ENCODE measurements around the gene LIMS2.

DNA sequence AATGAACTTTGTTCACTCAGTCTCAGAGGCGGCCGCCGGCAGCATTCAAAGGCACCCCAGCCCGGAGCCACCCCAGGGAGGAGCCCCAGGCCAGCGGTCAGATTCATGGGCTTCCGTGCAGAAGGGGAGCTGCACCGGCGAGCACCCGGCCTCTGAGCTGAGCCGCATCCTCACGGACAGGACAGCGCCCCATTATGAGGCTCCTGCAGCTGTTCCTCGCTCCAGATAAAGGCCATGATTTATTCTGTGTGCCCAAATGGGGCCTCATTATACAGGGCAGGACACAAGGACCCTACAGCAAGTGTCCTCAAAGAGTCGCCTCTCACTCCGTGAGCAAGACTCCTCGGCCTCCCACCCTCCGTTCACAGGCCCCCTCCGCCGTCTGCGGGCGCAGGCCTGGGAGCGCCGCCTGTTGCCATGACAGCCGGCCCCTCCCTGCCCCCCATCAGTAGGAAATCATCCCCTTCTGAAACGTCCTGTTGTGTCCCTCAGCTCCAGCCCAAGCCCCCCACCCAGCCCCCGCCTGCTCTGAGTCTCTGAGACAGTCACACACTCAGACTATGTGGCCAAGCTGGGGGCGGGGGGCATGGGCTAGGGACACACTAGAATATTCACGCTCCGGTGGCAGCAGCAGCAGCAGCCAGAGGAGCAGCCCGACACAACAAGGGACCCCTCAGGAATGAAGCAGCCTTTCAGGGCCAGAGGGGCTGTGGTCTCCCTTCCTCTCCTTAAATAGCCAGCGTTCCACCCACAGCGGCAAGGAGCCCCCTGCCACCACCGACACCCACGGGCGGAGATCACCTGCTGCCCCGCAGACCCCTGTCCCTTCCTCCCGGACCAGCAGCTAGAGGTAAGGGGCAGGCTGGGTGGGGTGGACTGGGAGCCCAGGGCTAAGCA lies 29.7 kb downstream of the LIMS2 start, which contains the start of gene GPR17:
- no peak for TF ChIP-seq GATA2 (IDR thresholded peaks at IDR 0.05; ENCODE audit: insufficient read depth, insufficient read length, low read depth, low read length)
- no peak for TF ChIP-seq EZH2 (IDR thresholded peaks at IDR 0.05; ENCODE audit: borderline replicate concordance, low read depth, low read length, severe bottlenecking)
- TF ChIP-seq, protein P1, sequence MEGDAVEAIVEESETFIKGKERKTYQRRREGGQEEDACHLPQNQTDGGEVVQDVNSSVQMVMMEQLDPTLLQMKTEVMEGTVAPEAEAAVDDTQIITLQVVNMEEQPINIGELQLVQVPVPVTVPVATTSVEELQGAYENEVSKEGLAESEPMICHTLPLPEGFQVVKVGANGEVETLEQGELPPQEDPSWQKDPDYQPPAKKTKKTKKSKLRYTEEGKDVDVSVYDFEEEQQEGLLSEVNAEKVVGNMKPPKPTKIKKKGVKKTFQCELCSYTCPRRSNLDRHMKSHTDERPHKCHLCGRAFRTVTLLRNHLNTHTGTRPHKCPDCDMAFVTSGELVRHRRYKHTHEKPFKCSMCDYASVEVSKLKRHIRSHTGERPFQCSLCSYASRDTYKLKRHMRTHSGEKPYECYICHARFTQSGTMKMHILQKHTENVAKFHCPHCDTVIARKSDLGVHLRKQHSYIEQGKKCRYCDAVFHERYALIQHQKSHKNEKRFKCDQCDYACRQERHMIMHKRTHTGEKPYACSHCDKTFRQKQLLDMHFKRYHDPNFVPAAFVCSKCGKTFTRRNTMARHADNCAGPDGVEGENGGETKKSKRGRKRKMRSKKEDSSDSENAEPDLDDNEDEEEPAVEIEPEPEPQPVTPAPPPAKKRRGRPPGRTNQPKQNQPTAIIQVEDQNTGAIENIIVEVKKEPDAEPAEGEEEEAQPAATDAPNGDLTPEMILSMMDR (IDR thresholded peaks at IDR 0.05; ENCODE audit: extremely low read depth in 1 of 2, insufficient read depth in 1 of 2, low read depth in 1 of 2, low read length in 2 of 2): no peak
- TF ChIP-seq MYC (IDR thresholded peaks at IDR 0.05; ENCODE audit: low read depth, low read length): no peak
- TF ChIP-seq POLR2AphosphoS5 (IDR thresholded peaks at IDR 0.05; ENCODE audit: insufficient read depth, low read depth, low read length): no peak
- TF ChIP-seq POLR2A (IDR thresholded peaks at IDR 0.05; ENCODE audit: low read depth, low read length): no peak
- TF ChIP-seq, protein P2, sequence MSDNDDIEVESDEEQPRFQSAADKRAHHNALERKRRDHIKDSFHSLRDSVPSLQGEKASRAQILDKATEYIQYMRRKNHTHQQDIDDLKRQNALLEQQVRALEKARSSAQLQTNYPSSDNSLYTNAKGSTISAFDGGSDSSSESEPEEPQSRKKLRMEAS (IDR thresholded peaks at IDR 0.05; ENCODE audit: insufficient read depth, insufficient read length): no peak
- TF ChIP-seq JUN (IDR thresholded peaks at IDR 0.05; ENCODE audit: borderline replicate concordance, insufficient read depth, insufficient read length, low read depth): no peak
